Lung (tissue), 12 donors: ENCODE data around the gene PACS1. TPM values are rescaled to one million over a fixed set of nuclear protein-coding genes. Genes with fewer than 3 reads are reported as not detected.
A peak's percentile ranks its signal among the peaks of the same experiment; 100 is the strongest.

Experiments used
- ATAC-seq: fragments of 200-7000 bp; cut with Tn5 transposase; one replicate; pipeline ENCODE4 v1.9.1; 2020; ENCODE audit warnings: moderate number of reproducible peaks; ENCODE audit not compliant: insufficient read depth, low FRiP score
- DNase-seq, 3 donors: peaks; one replicate each; pipeline ENCODE4 v3.0.0-alpha.2; 2013 to 2017
- H3K27ac ChIP-seq, 2 donors: one replicate each; pipeline ENCODE4 v1.5.1; 2013; ENCODE audit warnings: mild to moderate bottlenecking in 2 of 2, moderate library complexity in 2 of 2, control low read depth in 1 of 2, inconsistent platforms in 1 of 2, low read depth in 1 of 2, low read length in 1 of 2
- H3K27me3 ChIP-seq, 3 donors: one replicate each; pipeline ENCODE4 v1.5.1; 2013; ENCODE audit warnings: low read length in 2 of 3; ENCODE audit not compliant: control insufficient read depth in 3 of 3, insufficient read depth in 3 of 3
- H3K36me3 ChIP-seq, 4 donors: one replicate each; pipeline ENCODE4 v1.5.1; 2013; ENCODE audit warnings: low read length in 4 of 4, mild to moderate bottlenecking in 1 of 4, moderate library complexity in 1 of 4; ENCODE audit not compliant: control insufficient read depth in 4 of 4, insufficient read depth in 4 of 4
- H3K4me1 ChIP-seq, 5 donors: one replicate each; pipeline ENCODE4 v1.5.1; 2013; ENCODE audit warnings: low read length in 5 of 5, mild to moderate bottlenecking in 2 of 5, moderate library complexity in 1 of 5; ENCODE audit not compliant: control insufficient read depth in 5 of 5, insufficient read depth in 5 of 5
- H3K4me3 ChIP-seq: one replicate; pipeline ENCODE4 v1.5.1; 2013; ENCODE audit warnings: mild to moderate bottlenecking, control low read depth, moderate library complexity
- H3K9ac ChIP-seq, 2 donors: one replicate each; pipeline ENCODE4 v1.5.1; 2013; ENCODE audit warnings: low read length in 2 of 2, control low read depth in 1 of 2; ENCODE audit not compliant: insufficient read depth in 1 of 2
- H3K9me3 ChIP-seq, 4 donors: one replicate each; pipeline ENCODE4 v1.5.1; 2013; ENCODE audit warnings: low read length in 3 of 4, mild to moderate bottlenecking in 1 of 4, moderate library complexity in 1 of 4; ENCODE audit not compliant: control insufficient read depth in 4 of 4, insufficient read depth in 3 of 4
- WGBS, 2 donors: extraction: QIAGEN DNeasy Blood & Tissue Kit; methylation state at CpG; one replicate each; pipeline ENCODE4 v1.1.7; 2013; 5-methylcytosine and 5-hydroxymethylcytosine counted together
- polyA plus RNA-seq, 2 donors: library from polyadenylated mRNA; stranded (reverse); fragments of 200-250 nt; gene quantifications; one replicate each; pipeline ENCODE4 v1.2.1, GENCODE V29; 2013
- total RNA-seq, 2 donors: library from RNA; depleted of rRNA in 1 of 2; stranded (reverse); fragments of >200 nt in 1 of 2; gene quantifications; one replicate each; pipeline ENCODE4 v1.2.1, GENCODE V29; 2014 to 2021
- TF ChIP-seq, protein P1 (sequence below): IDR thresholded peaks from 2 replicates; pipeline ENCODE4 v1.5.1; 2012; ENCODE audit warnings: mild to moderate bottlenecking; ENCODE audit errors: control extremely low read depth, extremely low read depth
- donor health status: control.
- donor health status: control.
- donor health status: Bipolar disorder and iron deficiency.
- donor health status: healthy.
- donor health status: DM: yes; HTN: yes; CAD: no.

PACS1 gene
- total and polyA plus RNA-seq, 4 donors = 22.2 to 48.8 (median 34.7) TPM

DNA sequence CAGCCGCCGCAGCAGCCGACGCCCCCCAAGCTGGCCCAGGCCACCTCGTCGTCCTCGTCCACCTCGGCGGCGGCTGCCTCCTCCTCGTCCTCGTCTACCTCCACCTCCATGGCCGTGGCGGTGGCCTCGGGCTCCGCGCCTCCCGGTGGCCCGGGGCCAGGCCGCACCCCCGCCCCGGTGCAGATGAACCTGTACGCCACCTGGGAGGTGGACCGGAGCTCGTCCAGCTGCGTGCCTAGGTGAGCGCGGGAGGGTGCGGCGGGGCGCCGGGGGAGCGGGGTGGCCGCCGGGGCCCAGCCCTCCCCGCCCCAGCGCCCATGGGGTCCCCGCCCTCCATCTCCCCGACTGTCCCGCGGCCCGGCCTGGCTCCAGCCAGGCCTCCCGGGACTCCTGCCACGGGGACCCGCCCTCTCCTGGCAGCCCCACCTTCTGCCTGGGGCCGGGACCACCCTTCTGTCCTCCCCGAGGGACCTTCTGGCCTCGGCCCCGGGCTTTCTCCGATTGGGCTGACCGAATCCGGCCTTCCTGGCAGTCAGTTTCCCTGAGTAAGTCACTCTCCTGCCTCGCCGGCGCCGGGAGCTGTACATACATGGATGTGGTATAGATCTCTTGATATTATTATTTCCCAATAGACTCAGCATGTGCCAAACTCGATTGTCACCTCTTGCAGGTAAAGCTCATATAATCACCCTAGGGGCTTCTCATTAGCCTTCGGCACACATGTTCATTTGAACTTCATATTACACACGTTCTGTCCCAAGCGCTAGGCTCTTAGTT is 720 bp downstream of the PACS1 start:
- ATAC-seq (no peak), DNase-seq (peak; percentile 32 to 37 (median 33))
- TF ChIP-seq, protein P1, sequence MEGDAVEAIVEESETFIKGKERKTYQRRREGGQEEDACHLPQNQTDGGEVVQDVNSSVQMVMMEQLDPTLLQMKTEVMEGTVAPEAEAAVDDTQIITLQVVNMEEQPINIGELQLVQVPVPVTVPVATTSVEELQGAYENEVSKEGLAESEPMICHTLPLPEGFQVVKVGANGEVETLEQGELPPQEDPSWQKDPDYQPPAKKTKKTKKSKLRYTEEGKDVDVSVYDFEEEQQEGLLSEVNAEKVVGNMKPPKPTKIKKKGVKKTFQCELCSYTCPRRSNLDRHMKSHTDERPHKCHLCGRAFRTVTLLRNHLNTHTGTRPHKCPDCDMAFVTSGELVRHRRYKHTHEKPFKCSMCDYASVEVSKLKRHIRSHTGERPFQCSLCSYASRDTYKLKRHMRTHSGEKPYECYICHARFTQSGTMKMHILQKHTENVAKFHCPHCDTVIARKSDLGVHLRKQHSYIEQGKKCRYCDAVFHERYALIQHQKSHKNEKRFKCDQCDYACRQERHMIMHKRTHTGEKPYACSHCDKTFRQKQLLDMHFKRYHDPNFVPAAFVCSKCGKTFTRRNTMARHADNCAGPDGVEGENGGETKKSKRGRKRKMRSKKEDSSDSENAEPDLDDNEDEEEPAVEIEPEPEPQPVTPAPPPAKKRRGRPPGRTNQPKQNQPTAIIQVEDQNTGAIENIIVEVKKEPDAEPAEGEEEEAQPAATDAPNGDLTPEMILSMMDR = no peak
- Histone ChIP-seq H3K27me3 (no peaks in the 10 kb centered on the region), H3K36me3 (peaks cover 6 to 33% (median 25%) of the 10 kb centered on the region in 4 donors), H3K4me1 (peaks cover 0 to 21% (median 10%) of the 10 kb centered on the region in 5 donors), H3K4me3 (peak overlapping the region; percentile 97), H3K9ac (peak overlapping the region in 1 of 2 donors; percentile 51), H3K27ac (peak overlapping the region; percentile 93 to 97), H3K9me3 (no peaks in the 10 kb centered on the region)
- 1 to 2% methylated on average over 41 to 60 of the region's 60 CpGs for WGBS, 2 donors

DNA sequence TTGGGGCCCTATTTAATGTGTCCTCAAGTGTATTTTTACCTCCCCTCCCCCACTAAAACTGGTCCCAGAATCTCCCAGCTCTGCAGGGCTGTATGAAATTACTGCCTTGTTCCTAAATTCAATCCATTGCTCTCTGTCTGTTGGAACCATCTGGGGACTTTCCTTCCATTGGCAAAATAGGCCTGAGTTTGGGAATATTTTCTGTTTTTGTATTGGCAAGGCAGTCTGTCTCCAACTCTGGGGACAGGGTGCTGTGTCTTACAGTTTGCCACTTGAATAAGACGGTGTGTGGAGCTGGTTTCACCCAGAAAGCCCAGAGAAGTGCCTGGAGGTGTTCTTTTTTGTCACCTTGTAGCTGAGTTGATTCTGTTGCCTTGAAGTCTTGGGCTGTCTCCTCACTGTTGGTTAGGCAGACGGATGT is 1.3 kb downstream of the PACS1 start:
- TF ChIP-seq, protein P1 = no peak
- no peak for DNase-seq
- H3K27ac ChIP-seq = peak overlapping the region; percentile 85 to 97
- peaks cover 4 to 31% (median 23%) of the 10 kb centered on the region in 4 donors for H3K36me3 ChIP-seq
- no peaks in the 10 kb centered on the region for H3K27me3 ChIP-seq
- ATAC-seq = no peak
- H3K4me3 ChIP-seq = peak overlapping the region; percentile 97
- WGBS, 2 donors = 22 to 26% methylated on average over 2 of the region's 2 CpGs
- peaks cover 0 to 21% (median 11%) of the 10 kb centered on the region in 5 donors for H3K4me1 ChIP-seq
- H3K9ac ChIP-seq = peak overlapping the region in 1 of 2 donors; percentile 51
- no peaks in the 10 kb centered on the region for H3K9me3 ChIP-seq

DNA sequence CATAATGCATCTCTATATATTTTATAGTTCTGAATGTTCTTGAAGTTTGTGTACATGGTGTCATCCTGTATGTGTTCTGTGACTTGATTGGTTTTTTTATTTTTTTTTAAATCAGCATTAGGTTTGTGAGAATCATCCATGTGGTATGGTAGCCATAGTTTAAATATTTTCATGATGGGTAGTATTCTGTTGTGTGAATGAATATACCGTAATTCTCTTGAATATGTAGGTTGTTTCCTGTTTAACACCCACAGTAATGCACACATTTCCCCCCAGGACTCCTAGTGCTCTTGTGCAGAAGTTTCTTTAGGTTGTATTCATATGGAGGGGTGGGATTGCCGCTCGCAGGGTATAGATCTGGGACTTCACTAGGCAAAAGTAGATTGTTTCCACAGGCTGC is 2.0 kb downstream of the PACS1 start:
- no peak overlapping the region for H3K4me3 ChIP-seq

More for the DNA sequence above, 2.0 kb downstream of the PACS1 start:
- Histone ChIP-seq H3K27ac (peak overlapping the region in 1 of 2 donors; percentile 33), H3K36me3 (peaks cover 4 to 32% (median 21%) of the 10 kb centered on the region in 4 donors), H3K9ac (peak overlapping the region in 1 of 2 donors; percentile 51), H3K27me3 (no peaks in the 10 kb centered on the region), H3K9me3 (no peaks in the 10 kb centered on the region), H3K4me1 (peaks cover 0 to 21% (median 13%) of the 10 kb centered on the region in 5 donors)
- ATAC-seq = no peak
- 83 to 84% methylated on average over 3 of the region's 3 CpGs for WGBS, 2 donors
- TF ChIP-seq, protein P1 = no peak
- no peak for DNase-seq
